GM23248 (cell line): ENCODE results near the gene OXT. TPM values are rescaled to one million over a fixed set of nuclear protein-coding genes. Genes with fewer than 3 reads are reported as not detected.
A peak's percentile ranks its signal among the peaks of the same experiment; 100 is the strongest.
"Not testable (repeated sequence)": the region's sequence is repeated elsewhere in the genome, so short reads cannot be mapped to it uniquely, and the experiment has no call there.

Experiments
- DNase-seq: peaks from one replicate; pipeline ENCODE4 v3.0.0-alpha.2; 2015
- H2AFZ ChIP-seq: fragments of 200-600 bp; sonication (generic); 2 replicates; pipeline ENCODE4 v1.6.1; 2016; ENCODE audit warnings: antibody characterized with exemption
- H3F3A ChIP-seq: fragments of 200-600 bp; sonication (generic); 2 replicates; pipeline ENCODE4 v1.6.1; 2016; ENCODE audit warnings: mild to moderate bottlenecking, antibody characterized with exemption, mixed run types; ENCODE audit not compliant: insufficient read depth
- H3K27ac ChIP-seq: fragments of 200-600 bp; sonication (generic); 2 replicates; pipeline ENCODE4 v1.5.1; 2016; ENCODE audit warnings: mild to moderate bottlenecking
- H3K27me3 ChIP-seq: fragments of 200-600 bp; sonication (generic); replicated peaks from 2 replicates; pipeline ENCODE4 v1.6.1; 2016; ENCODE audit warnings: mild to moderate bottlenecking; ENCODE audit not compliant: insufficient read depth
- H3K36me3 ChIP-seq: fragments of 200-600 bp; sonication (generic); 2 replicates; pipeline ENCODE4 v1.6.1; 2016; ENCODE audit warnings: low read depth, mild to moderate bottlenecking
- H3K4me1 ChIP-seq: fragments of 200-600 bp; sonication (generic); 2 replicates; pipeline ENCODE4 v1.6.1; 2016; ENCODE audit warnings: mild to moderate bottlenecking; ENCODE audit not compliant: insufficient read depth
- H3K4me2 ChIP-seq: fragments of 200-600 bp; sonication (generic); one replicate; pipeline ENCODE4 v1.6.1; 2016; ENCODE audit warnings: mild to moderate bottlenecking; ENCODE audit not compliant: unreplicated experiment
- H3K4me3 ChIP-seq: fragments of 200-600 bp; sonication (generic); 2 replicates; pipeline ENCODE4 v1.5.1; 2016; ENCODE audit warnings: mild to moderate bottlenecking
- H3K79me2 ChIP-seq: fragments of 200-600 bp; sonication (generic); 2 replicates; pipeline ENCODE4 v1.6.1; 2016; ENCODE audit warnings: mild to moderate bottlenecking; ENCODE audit not compliant: insufficient read depth
- H3K9ac ChIP-seq: fragments of 200-600 bp; sonication (generic); 2 replicates; pipeline ENCODE4 v1.6.1; 2016; ENCODE audit warnings: mild to moderate bottlenecking
- H3K9me2 ChIP-seq: fragments of 200-600 bp; sonication (generic); 2 replicates; pipeline ENCODE4 v1.6.1; 2016; ENCODE audit warnings: mixed run types, mild to moderate bottlenecking, moderate library complexity; ENCODE audit not compliant: insufficient read depth
- H3K9me3 ChIP-seq: fragments of 200-600 bp; sonication (generic); one replicate; pipeline ENCODE4 v1.6.1; 2017; ENCODE audit warnings: low read depth
- H4K20me1 ChIP-seq: fragments of 200-600 bp; sonication (generic); 2 replicates; pipeline ENCODE4 v1.6.0; 2016; ENCODE audit not compliant: insufficient read depth
- EZH2 ChIP-seq: fragments of 200-600 bp; sonication (generic); IDR thresholded peaks from 2 replicates; pipeline ENCODE4 v1.6.1; 2018; ENCODE audit warnings: antibody characterized with exemption, mild to moderate bottlenecking; ENCODE audit not compliant: insufficient read depth, poor library complexity, severe bottlenecking
- EZH2phosphoT487 ChIP-seq: fragments of 200-600 bp; sonication (generic); IDR thresholded peaks from 2 replicates; pipeline ENCODE4 v1.6.1; 2018; ENCODE audit warnings: antibody characterized with exemption, moderate library complexity, mild to moderate bottlenecking, low read depth; ENCODE audit not compliant: insufficient read depth
- WGBS, 2 experiments: methylation state at CpG; one replicate each; pipeline ENCODE4 v1.1.6; 2015 to 2017; ENCODE audit warnings: low lambda C conversion rate in 2 of 2, low coverage in 1 of 2; ENCODE audit errors: missing lambda C conversion rate in 2 of 2; 5-methylcytosine and 5-hydroxymethylcytosine counted together
- in situ Hi-C: fragments of 300-500 bp; cut with MboI; formaldehyde crosslinking; loops from 2 replicates; pipeline ENCODE4 v1.15.0; 2020
- polyA plus RNA-seq: library from polyadenylated mRNA; unstranded; fragments of >200 nt; fragmentation: Nextera tagmentation; extraction: Ambion mirVana; gene quantifications from 2 replicates; pipeline ENCODE4 v1.2.1, GENCODE V29; 2016
- total RNA-seq: library from RNA; depleted of rRNA; stranded (reverse); fragments of >200 nt; shearing (Covaris generic); gene quantifications from 2 replicates; pipeline ENCODE4 v1.2.3, GENCODE V29; 2014

OXT gene
- total and polyA plus RNA-seq, 2 experiments from 2014 or later = 0.40 TPM; not detected in 1

GRCh38 chr20:3111995-3112394 lies 40.6 kb downstream of the OXT start:
- no peaks in the 10 kb centered on the region for H3K27me3 ChIP-seq
- no peak for DNase-seq
- H3F3A ChIP-seq = no peaks in the 10 kb centered on the region
- no peak overlapping the region for H2AFZ ChIP-seq
- H3K27ac ChIP-seq = no peak overlapping the region
- TF ChIP-seq EZH2phosphoT487 (no peak), EZH2 (no peak)
- no peak overlapping the region for H3K4me2 ChIP-seq
- H3K79me2 ChIP-seq = no peaks in the 10 kb centered on the region
- 49 to 77% methylated on average over 2 of the region's 2 CpGs for whole genome bisulfite sequencing, 2 experiments
- H4K20me1 ChIP-seq = no peaks in the 10 kb centered on the region
- no peaks in the 10 kb centered on the region for H3K4me1 ChIP-seq
- in situ Hi-C loops = no loop called here
- H3K9me2 ChIP-seq = no peaks in the 10 kb centered on the region
- no peaks in the 10 kb centered on the region for H3K9me3 ChIP-seq
- no peaks in the 10 kb centered on the region; the same call in 1 of the 2 replicates for H3K36me3 ChIP-seq
- no peak overlapping the region for H3K9ac ChIP-seq
- no peak overlapping the region for H3K4me3 ChIP-seq

GRCh38 chr20:3115190-3116107 lies 44.0 kb downstream of the OXT start:
- H4K20me1 ChIP-seq = no peaks in the 10 kb centered on the region
- no peaks in the 10 kb centered on the region for H3K9me3 ChIP-seq
- no peaks in the 10 kb centered on the region for H3K79me2 ChIP-seq
- no peaks in the 10 kb centered on the region for H3K27me3 ChIP-seq
- no peaks in the 10 kb centered on the region for H3K36me3 ChIP-seq
- no peaks in the 10 kb centered on the region for H3K9me2 ChIP-seq
- no peaks in the 10 kb centered on the region for H3F3A ChIP-seq
- H3K9ac ChIP-seq = no peak overlapping the region
- H3K27ac ChIP-seq = no peak overlapping the region
- H3K4me1 ChIP-seq = no peaks in the 10 kb centered on the region
- in situ Hi-C loops = no loop called here
- peak; percentile 77 for DNase-seq
- TF ChIP-seq EZH2phosphoT487 (no peak), EZH2 (no peak)
- no peak overlapping the region for H2AFZ ChIP-seq
- H3K4me2 ChIP-seq = no peak overlapping the region
- no peak overlapping the region for H3K4me3 ChIP-seq
- WGBS, 2 experiments = 43 to 44% methylated on average over 30 of the region's 30 CpGs

DNA sequence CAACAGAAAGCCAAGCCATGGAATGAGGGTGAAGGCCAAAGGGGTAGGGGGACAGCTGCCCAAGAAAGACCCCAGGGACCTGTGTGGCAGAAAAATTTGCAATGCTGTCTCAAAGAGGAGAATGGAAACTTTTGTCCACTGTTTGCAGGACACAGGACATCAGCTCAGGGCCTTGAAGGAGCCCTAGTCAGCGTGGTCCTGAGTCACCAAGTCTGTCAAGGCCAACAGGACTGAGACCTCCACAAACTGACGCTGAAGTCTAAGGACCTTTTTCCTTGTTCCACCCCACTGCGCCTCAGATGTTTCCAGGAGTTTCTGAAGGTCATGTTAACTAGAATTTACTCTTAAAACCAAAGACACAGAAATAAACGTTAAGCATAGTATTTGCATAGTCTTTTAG lies 44.9 kb downstream of the OXT start:
- H3K9me3 ChIP-seq = no peaks in the 10 kb centered on the region
- H4K20me1 ChIP-seq = no peaks in the 10 kb centered on the region
- H3K4me2 ChIP-seq = no peak overlapping the region
- TF ChIP-seq EZH2phosphoT487 (no peak), EZH2 (no peak)
- no peak overlapping the region for H3K4me3 ChIP-seq
- no peaks in the 10 kb centered on the region for H3K79me2 ChIP-seq
- H3K27ac ChIP-seq = no peak overlapping the region
- no peak overlapping the region for H2AFZ ChIP-seq
- H3K36me3 ChIP-seq = no peaks in the 10 kb centered on the region
- no peak for DNase-seq
- no peak overlapping the region for H3K9ac ChIP-seq
- no peaks in the 10 kb centered on the region for H3F3A ChIP-seq
- H3K27me3 ChIP-seq = no peaks in the 10 kb centered on the region
- H3K9me2 ChIP-seq = no peaks in the 10 kb centered on the region
- 95 to 98% methylated on average over 4 of the region's 4 CpGs for WGBS, 2 experiments
- in situ Hi-C loops = no loop called here
- H3K4me1 ChIP-seq = no peaks in the 10 kb centered on the region

DNA sequence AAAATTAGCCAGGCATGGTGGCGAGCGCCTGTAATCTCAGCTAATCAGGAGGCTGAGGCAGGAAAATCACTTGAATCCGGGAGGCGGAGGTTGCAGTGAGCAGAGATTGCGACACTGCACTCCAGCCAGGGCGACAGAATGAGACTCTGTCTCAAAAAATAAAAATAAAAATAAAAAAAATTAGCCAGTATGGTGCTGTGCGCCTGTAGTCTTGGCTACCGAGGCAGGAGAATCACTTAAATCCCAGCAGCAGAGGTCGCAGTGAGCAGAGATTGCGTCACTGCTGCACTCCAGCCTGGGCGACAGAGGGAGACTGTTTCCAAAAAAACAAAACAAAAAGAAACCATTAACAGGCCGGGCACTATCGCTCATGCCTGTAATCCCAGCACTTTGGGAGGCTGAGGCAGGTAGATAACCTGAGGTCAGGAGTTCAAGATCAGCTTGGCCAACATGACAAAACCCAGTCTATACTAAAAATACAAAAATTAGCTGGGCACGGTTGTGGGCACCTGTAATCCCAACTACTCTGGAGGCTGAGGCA lies 46.5 kb downstream of the OXT start:
- H4K20me1 ChIP-seq, H3F3A ChIP-seq, H3K79me2 ChIP-seq, H3K27me3 ChIP-seq, H3K36me3 ChIP-seq, H3K4me1 ChIP-seq, in situ Hi-C loops, H3K9me2 ChIP-seq, H3K9me3 ChIP-seq: not testable (repeated sequence)
- Histone ChIP-seq H3K4me2 (peak overlapping the region; percentile 20), H2AFZ (peak overlapping the region; percentile 50), H3K4me3 (peak overlapping the region; percentile 46), H3K27ac (peak overlapping the region; percentile 53), H3K9ac (peak overlapping the region; percentile 59)
- WGBS, 2 experiments = 38 to 40% methylated on average over 14 of the region's 14 CpGs
- DNase-seq = peak; percentile 84
